HTERT RPE-1 (cell line): Measurements from ENCODE around the gene PLEKHM3.

ENCODE experiments used
- in situ Hi-C: fragments of 300-500 bp; cut with MboI; formaldehyde crosslinking; loops from 4 replicates; pipeline ENCODE4 v1.14.3; 2020; ENCODE audit warnings: low sequenced_read_pairs

PLEKHM3 gene

DNA sequence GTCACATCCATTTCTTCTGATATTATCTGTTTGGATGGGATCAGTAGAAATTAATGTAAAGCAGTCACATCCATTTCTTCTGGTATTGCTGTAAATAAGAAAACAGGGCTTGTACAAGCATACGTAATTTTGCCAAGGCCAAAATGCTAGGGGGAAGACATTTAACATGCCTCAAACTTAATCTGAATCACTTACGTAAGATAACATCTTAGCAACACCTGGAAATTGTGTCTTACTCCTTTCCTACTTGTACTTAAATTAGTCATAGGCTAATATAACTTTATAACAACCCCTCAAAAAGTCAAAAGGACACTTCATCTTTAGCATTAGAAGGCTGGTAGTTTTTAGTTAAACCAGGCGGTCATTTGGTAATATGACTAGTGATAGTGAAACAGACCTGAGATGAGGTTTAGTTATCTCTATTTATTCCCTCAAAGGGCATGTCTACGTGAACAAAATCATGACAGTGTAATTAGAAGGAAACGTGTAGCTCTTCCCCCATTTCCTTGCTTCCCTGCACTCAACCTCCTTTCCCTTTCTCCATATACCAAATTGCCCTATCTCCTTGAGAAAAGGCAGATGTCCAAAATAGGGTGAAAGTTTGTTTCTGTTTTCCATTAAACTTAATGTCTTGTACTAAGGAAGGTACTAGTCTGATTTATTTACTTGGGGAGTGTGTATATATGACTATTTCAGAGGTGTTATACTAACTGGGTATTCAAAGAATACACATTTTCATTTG is 156.3 kb downstream of the PLEKHM3 start:
- in situ Hi-C loops = no loop called here

DNA sequence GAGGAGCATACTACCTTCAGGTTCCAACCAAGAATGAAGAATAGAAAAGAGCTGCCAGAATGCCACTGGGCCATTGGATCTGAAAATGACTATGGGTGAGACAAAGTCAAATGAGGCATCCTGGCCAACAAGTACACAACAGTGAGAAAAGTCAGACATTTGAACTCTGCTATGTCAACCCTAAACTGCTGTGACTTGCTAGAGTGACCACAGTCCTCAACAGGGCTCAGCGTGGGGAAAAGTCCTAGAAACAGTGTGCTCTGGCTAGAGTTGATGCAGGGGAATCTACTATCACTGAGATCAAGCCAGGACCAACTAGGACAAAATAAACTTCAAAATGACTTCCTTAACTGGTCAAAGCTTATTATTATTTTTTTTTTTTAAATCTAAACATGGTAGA is 157.4 kb downstream of the PLEKHM3 start:
- in situ Hi-C loops = no loop called here

DNA sequence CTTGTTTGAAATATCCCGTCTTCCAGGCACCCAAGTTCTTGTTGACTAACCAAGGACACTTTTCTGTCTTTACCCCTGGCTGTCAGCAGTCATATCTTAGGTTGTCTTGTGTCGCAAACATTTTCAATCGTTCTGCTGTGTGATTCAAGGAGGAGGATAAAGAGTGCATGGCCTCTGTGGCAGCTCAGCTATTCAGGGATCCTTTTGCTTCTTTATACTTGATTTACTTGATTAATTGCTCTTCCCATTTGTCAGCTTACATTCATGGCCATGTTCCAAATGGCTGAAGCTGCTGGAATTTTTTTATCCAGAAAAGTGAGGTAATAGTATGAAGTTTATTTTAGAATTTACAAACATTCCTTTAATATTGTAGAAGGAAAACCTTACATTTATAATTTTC is 158.3 kb downstream of the PLEKHM3 start:
- in situ Hi-C loops = no loop called here

DNA sequence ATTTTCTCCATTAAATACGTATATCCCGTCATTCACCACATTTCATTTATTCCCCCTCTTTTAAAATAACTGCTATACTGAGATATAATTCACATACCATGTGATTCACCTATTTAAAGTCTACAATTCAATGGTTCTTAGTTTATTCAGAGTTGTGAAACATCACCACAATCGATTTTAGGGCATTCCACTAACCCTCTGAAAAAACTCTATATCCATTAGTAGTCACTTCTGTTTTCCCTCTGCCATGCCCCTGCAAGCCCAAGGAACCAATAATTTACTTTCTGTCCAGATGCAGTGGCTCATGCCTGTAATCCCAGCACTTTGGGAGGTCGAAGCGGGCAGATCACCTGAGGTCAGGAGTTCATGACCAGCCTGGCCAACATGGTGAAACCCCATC is 160.1 kb downstream of the PLEKHM3 start:
- in situ Hi-C loops = no loop called here

DNA sequence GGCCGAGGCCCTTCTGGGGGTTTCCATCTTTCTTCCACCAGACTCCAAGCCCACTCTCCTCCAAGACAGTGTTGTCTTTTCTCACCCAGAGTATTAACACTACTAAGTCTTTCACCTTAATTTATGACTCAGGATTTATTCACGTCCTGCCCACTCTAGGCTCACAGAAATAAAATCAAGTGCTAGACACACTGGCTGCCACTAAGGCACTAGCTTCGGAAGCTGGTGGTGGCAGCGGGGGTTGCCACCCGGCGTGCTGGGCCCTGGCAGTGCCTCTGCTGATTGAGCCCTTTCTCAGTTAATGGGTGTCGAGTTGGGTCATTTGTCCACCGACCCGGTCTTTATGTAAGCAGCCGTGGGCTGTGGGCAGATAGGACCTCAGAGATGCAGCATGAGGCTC is 162.0 kb downstream of the PLEKHM3 start:
- in situ Hi-C loops = no loop called here

DNA sequence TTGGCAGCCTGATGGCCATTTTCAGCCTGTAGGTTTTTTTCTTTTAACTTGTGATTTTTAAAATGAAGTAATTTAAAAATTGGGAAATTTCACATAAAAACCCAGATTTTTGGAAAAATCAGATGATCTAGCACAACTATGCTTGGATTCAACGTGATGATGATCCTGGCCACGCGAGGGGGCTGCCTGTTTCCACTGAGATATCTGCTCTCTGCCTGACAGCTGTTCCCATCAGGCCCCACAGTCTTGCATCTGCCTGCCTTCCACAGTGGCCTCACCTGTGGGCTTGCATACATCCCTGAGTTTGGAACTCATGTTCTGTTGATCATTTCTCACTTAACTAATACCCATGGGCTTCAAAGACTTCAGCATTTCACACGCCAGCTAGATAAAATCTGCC is 163.5 kb downstream of the PLEKHM3 start:
- in situ Hi-C loops = no loop called here

DNA sequence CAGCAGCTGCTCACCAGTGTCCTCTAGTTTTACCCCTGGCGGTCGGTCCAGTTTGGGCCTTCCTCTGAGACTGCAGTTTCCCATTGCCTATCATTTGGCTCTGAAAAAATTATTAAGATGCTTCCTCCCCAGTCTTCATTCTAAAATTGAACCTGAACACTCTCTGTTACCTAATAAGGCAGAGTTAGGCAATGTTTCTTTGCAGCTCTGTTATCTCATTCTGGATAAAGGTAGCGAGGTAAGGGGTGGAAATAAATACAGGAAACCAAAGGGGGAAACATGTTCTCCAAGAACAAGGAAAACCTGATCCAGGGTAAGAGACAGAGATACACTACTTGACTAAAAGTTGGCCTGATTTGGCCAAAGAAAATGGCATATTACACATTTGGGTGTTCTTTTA is 164.6 kb downstream of the PLEKHM3 start:
- in situ Hi-C loops = no loop called here

DNA sequence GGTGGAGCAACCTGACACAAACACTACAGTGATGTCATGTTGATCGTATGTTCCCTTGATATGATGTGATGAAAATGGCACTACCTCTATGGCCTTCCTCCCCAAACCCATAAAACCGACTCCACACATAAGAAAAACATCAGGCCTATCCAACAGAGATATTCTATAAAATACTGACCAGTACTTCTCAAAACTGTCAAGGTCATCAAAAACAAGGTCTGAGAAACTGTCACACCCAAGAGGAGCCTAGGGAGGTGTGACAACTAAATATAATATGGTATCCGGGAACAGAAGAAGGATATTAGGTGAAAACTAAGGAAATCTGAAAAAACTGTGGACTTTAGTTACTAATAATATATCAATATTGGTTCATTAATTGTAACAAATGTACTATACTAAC is 169.7 kb downstream of the PLEKHM3 start:
- in situ Hi-C loops = no loop called here

DNA sequence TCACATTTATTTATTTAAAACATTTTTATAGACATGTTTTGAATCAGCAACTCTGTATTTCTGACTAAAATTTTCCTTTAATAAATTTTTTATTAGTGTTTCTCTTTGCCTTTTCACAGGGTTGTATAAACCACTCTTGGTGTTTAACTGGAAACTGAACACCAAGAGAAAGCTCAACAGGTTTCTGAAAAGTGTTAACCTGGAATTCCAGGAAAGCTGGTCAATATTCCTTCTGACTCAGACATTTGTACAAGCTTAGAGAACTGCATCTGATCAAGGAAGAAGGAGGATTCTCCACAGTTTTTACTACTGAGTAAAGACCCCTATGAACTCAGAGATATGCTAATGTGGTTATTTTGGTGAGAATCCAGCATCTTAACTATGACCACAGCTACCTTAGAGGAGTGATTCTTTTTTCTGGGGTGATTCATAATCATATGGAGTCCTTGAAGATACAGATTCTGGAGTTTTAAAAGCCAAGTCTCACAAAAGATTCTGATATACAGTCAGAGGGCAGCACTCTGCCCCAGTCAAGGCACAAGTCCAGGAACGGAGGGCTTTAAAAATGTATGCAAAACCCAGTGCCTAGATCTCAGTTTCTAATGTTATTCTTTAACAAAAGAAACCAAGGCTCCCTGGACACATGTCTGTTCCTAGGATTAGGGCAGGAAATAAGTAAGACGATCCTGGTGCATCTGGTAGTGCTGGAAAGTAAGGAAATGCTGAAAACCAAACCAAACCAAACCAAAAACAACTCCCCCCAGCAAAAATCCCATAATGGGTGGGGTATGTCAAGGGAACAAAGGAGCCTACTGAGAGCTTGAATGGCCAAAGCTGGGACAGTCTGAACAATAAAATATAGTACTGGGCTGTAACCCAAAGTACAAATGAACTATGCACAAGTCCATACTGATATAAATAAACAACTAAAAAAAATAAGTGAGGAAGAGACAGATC is 170.6 kb downstream of the PLEKHM3 start:
- in situ Hi-C loops = no loop called here

DNA sequence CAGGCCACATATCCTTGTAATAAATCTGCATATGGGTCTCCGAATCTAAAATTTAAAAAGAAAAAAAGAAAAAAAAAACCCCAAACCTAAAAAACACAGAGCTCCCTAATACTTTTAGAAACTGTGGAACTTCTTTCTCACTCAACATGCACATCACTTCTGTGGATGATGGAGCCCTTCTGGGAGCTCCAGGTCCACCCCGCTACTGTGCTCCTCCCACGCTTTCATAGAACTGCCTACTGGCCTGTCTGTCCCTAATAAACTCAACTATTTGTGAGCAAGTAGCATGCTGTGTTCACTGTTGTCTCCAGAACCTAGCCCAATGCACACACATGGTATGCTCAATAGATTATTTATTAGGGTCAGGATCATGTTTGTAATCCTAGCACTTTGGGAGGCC is 172.5 kb downstream of the PLEKHM3 start:
- in situ Hi-C loops = no loop called here

DNA sequence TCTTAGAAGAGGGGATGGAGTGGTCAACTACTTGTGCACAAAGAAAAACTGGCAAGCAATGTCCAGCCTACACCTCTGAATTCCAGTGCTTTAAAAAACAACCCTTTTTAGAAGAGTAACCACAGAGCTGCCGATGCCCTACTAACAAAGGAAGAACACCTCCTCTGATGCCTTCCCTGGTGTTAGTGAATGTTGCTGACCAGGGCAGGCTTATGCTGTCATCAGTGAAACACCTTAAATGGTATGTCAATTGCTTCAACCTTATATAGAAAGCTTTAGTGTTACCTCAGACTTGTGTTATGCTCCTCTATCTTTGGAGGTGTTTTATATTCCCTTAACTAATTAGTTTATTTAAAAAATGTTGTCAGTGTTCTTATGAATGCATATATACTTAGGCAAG is 175.9 kb downstream of the PLEKHM3 start:
- in situ Hi-C loops = no loop called here

DNA sequence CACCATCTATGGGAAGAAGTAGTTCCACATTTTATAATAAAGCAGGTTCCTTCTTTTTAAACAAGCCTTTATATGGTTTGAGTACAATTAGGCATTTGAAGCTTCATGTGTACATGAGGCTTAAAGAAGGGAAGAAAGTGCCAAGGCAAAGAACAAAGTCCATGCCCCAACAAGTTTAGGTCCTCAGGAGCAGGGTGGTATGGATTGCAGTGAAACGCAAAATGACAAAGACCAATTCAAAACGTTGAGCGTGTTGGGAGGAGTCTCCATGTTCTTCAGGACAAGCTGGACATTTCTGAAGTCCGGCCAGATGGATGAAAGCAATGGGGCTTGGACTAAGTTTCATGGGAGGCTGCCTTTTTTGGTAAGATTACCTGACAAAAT is 176.8 kb downstream of the PLEKHM3 start:
- in situ Hi-C loops = no loop called here

DNA sequence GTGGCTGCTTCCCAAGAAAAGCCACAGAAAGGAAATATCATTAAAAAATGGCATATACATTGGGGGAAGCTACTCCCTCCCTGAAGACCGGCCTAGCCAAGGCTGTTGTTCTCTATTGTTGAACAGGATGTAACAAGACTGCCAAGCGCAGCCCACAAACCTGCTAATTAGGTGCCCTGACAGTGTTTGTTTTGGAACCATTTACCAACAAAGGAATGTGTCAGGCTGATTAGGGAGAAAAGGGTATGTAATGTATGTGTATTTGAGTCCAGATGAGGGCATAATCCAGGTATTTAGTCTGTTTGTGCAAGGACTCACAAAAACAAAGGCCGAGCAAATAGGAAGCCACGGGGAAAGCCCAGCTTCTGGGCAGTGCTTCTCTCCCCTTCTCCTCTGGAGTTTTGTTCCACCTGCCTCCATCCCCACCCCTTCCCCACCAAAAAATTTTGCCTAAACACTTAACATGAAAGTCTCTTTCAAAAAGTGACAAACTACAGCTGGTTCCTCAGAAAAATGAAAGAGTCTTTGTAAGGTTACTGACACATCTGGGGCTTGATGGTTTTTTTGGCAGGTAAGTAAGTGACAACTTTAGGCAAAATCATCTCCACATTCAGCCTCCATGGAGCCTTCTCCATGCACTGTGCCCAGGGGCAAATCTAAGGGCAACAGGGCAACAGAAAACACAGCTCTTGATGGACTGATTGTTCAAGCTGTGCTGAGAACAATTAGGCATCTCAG is 177.4 kb downstream of the PLEKHM3 start:
- in situ Hi-C loops = no loop called here

DNA sequence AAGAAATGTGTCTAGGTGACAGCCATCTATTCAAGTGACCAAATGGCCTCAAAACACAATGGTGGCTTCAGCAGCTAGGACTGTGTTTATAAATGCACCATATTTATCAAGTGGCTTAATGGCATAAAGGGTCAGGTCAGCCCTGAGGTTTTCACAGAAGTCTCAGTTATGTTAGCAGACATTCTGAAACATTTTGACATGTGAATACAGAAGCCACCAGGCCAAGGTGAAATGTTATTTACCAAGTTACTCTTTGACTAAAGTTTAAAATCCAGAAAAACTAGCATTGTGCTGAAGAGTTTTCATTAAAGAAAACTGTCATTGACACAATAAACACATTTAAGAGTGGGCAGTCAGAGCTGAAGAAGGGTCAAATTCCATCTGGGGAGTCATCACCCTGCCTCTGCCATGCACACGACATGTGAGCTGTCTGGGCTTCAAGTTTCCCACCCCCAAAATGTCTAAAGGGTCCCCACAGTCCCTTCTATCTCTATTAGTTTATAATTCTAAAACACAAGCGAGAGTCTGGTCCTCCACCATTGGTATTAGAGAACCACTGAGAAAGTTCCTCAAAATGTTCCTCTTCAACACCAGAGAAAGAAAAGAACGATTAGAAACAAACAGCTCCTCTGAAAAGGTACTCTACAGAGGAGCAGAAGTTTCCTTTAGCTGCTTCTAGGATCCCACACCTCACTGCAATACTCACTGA is 178.1 kb downstream of the PLEKHM3 start:
- in situ Hi-C loops = no loop called here

DNA sequence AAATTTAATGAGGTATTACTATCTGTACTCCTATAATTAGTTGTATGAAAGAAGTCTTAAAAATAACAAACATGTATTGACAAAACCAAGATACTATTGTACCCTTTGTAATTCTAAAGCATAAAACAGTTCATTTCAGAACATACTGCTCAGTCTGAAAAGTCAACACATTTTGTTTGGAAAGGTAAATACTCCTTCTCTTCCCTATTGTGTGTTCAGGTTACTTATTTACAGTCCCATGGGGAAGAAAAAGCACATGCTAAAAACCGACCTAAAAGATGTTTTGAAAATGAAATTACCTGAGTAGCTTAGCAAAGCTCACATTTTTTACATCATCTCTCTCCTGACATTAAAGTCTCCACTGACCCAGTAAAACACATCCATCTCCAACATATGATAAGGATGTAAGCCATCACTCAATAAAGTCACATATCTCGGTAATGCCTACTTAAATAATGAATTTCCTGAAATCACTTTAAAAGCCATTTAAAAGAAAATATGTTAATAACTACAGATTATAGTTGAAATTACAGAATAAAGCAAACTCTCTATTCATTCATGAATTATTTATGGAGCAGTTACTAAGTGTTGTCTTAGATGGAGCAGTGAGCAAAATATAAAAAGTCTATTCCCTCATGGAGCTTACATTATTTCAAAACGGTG is 180.0 kb downstream of the PLEKHM3 start:
- in situ Hi-C loops = no loop called here

DNA sequence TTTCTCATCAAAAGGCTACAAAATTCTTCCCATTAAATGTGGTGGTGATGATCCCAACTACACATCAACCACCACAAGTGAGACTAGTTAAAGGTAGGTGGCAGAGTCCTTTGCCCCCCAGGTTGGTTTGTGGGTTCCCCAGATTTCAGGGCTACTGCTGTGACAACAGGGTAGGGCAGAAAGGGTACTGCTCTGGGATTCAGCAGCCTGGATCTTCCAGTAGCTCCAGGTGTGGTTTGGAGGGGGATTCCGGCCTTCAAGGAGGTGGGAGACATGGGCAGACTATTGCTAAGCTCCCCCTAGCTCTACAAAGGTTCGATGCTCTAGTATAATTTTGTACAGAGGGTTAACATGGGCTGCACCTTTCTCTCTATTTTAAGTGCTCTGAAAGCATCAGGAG is 180.7 kb downstream of the PLEKHM3 start:
- in situ Hi-C loops = no loop called here

DNA sequence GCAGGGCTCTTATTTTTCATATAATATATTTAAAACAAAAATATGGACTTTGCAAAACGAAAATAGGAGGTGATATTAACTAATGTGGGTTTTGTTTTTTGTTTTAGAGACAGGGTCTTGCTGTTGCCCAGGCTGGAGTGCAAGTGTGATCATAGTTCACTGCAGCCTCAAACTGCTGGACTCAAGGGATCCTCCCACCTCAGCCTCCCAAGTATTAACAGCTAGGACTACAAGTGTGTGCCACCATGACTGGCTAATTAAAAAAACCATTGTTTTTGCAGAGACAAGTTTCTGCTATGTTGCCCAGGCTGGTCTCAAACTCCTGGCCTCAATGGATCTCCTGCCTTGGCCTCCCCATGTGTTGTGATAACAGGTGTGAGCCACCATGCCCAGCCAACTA is 185.2 kb downstream of the PLEKHM3 start:
- in situ Hi-C loops = no loop called here

DNA sequence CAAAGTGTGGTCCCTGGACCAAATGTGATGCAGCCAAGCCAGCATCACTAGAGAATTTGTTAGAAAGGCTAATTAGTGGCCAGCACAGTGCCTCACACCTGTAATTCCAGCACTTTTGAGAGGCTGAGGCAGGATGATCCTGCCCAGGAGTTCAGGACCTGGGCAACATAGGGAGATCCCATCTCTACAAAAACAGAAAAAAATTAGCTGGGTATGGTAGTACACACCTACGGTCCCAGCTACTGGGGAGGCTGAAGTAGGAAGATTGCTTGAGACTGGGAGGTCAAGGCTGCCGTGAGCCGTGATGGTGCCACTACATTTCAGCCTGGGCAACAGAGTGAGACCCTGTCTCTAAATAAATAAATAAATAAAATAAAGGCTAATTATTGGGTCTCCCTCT is 185.8 kb downstream of the PLEKHM3 start:
- in situ Hi-C loops = no loop called here

DNA sequence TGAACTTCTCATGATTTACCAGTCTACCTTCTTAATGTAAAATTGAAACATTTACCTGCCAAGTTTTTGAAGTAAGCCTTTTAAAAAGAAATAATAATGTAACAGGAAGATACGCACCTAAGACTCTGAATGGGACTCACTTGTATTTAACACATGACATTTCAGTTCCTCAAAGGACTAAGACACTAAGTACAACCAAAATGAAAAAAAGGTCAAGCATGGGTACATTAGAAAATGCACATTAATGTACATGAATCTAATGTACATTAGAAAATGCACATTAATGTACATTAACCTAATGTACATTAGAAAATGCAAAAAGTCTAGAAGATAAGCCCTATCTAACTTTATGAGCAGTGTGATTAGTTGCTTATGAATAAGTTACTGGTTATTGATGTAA is 186.3 kb downstream of the PLEKHM3 start:
- in situ Hi-C loops = no loop called here

DNA sequence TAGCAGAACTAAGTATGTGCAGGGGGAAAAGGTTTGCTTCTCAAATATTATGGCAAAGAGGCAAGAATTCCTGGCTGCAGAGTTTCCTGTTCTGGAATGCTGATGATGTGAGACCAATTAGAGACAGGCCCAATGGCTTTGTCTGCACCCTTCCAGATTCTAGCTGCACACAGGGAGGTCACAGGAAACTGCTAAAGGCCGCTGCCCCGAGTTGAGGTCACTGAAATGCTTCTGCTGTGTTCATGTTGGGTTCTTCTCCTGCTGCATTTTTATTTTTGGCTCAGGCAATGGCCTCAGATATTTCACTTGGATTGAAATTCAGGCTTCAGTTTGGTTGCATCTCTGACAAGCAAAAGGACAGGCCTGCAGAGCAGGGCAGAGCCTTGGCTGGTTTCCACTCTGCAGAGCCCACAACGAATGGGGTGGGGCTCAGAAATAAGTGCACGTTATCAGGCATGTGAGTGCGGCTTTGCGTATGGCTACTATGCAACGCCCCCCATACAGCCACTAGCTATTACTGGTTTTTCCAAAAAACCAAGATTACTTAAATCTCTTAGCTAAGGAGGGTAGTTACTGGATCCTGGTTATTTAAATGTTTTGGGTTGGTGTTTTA is 188.7 kb downstream of the PLEKHM3 start:
- in situ Hi-C loops = no loop called here
